GM12865 (cell line): ENCODE data around the gene RPL11.

Experiments
- DNase-seq: peaks from one replicate; pipeline ENCODE4 v3.0.0; 2010; ENCODE audit warnings: low read depth
- H3K4me3 ChIP-seq: 2 replicates; pipeline ENCODE4 v1.5.1; 2011; ENCODE audit warnings: mild to moderate bottlenecking, low read depth, low read length, control low read depth
- CTCF ChIP-seq: IDR thresholded peaks from 2 replicates; pipeline ENCODE4 v1.5.1; 2011; ENCODE audit warnings: low read length, control low read depth, low read depth, inconsistent platforms; ENCODE audit not compliant: insufficient read depth; ENCODE audit errors: missing control alignments

RPL11 gene

GRCh38 chr1:23650344-23650990 lies 41.1 kb upstream of the RPL11 start:
- no peak overlapping the region for H3K4me3 ChIP-seq
- DNase-seq = no peak
- TF ChIP-seq CTCF = no peak

GRCh38 chr1:23651069-23651808 lies 40.4 kb upstream of the RPL11 start:
- H3K4me3 ChIP-seq = no peak overlapping the region

GRCh38 chr1:23657659-23658275 lies 33.8 kb upstream of the RPL11 start:
- peak; percentile 62 for DNase-seq
- no peak overlapping the region for H3K4me3 ChIP-seq
- peak; percentile 91 for TF ChIP-seq CTCF

More at GRCh38 chr1:23651069-23651808, 40.4 kb upstream of the RPL11 start:
- TF ChIP-seq CTCF = no peak
- DNase-seq = no peak

- no peak for TF ChIP-seq CTCF
- no peak overlapping the region for H3K4me3 ChIP-seq
- no peak for DNase-seq
Measured at GRCh38 chr1:23660671-23661070, 30.9 kb upstream of the RPL11 start.

GRCh38 chr1:23661887-23662286 lies 29.7 kb upstream of the RPL11 start:
- H3K4me3 ChIP-seq = no peak overlapping the region
- DNase-seq = no peak
- no peak for TF ChIP-seq CTCF

- peak; percentile 54 for DNase-seq
- peak; percentile 39 for TF ChIP-seq CTCF
- H3K4me3 ChIP-seq = no peak overlapping the region
Measured at GRCh38 chr1:23664837-23665795, 26.5 kb upstream of the RPL11 start.
